ENCODE results near the gene GJD4.

The GJD4 gene

DNA sequence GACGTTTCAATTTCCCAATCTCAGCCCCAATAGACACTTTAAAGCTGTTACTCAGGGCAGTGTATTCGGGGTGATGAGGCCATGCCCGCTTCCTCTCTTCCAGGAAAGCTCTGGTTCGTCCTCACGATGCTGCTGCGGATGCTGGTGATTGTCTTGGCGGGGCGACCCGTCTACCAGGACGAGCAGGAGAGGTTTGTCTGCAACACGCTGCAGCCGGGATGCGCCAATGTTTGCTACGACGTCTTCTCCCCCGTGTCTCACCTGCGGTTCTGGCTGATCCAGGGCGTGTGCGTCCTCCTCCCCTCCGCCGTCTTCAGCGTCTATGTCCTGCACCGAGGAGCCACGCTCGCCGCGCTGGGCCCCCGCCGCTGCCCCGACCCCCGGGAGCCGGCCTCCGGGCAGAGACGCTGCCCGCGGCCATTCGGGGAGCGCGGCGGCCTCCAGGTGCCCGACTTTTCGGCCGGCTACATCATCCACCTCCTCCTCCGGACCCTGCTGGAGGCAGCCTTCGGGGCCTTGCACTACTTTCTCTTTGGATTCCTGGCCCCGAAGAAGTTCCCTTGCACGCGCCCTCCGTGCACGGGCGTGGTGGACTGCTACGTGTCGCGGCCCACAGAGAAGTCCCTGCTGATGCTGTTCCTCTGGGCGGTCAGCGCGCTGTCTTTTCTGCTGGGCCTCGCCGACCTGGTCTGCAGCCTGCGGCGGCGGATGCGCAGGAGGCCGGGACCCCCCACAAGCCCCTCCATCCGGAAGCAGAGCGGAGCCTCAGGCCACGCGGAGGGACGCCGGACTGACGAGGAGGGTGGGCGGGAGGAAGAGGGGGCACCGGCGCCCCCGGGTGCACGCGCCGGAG lies 2.6 kb downstream of the GJD4 start:
- TF ChIP-seq POLR2A (IDR thresholded peaks at IDR 0.05; ENCODE audit: low read depth, low read length) (no peak), POLR2AphosphoS5 (IDR thresholded peaks at IDR 0.05; ENCODE audit: low read depth, low read length) (no peak), TAF1 (IDR thresholded peaks at IDR 0.05; ENCODE audit: borderline replicate concordance, low read depth, low read length) (no peak)
- DNase-seq (ENCODE audit: insufficient read length) (no peak), FAIRE-seq (no peak)

GRCh38 chr10:35608328-35608672 lies 3.2 kb downstream of the GJD4 start:
- TF ChIP-seq TAF1 (IDR thresholded peaks at IDR 0.05; ENCODE audit: borderline replicate concordance, low read depth, low read length) = no peak
- TF ChIP-seq POLR2A (IDR thresholded peaks at IDR 0.05; ENCODE audit: low read depth, low read length) = no peak
- no peak for TF ChIP-seq POLR2AphosphoS5 (IDR thresholded peaks at IDR 0.05; ENCODE audit: low read depth, low read length)
- DNase-seq (ENCODE audit: insufficient read length) = no peak
- no peak for FAIRE-seq

DNA sequence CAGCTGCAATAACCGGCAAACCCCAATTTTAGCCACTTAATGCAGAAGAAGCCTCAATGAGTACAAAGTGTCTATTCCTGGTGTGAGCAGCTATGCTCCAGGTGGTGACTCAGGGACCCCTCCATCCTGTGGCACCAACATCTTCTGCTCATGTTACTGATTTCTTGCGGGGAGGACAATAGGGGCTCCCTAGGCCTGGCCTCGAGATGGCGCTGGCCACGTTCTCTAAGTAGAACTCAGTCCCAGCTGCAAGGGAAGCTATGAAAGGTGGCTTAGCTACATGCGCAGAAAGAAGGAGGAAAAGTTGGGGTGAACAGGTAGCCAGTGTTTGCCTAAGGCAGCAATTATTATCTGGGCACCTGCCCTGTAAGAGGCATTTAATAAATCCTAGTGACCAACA lies 6.6 kb downstream of the GJD4 start:
- DNase-seq (ENCODE audit: insufficient read length) (no peak), FAIRE-seq (no peak)
- TF ChIP-seq POLR2A (IDR thresholded peaks at IDR 0.05; ENCODE audit: low read depth, low read length) (no peak), POLR2AphosphoS5 (IDR thresholded peaks at IDR 0.05; ENCODE audit: low read depth, low read length) (no peak), TAF1 (IDR thresholded peaks at IDR 0.05; ENCODE audit: borderline replicate concordance, low read depth, low read length) (no peak)

DNA sequence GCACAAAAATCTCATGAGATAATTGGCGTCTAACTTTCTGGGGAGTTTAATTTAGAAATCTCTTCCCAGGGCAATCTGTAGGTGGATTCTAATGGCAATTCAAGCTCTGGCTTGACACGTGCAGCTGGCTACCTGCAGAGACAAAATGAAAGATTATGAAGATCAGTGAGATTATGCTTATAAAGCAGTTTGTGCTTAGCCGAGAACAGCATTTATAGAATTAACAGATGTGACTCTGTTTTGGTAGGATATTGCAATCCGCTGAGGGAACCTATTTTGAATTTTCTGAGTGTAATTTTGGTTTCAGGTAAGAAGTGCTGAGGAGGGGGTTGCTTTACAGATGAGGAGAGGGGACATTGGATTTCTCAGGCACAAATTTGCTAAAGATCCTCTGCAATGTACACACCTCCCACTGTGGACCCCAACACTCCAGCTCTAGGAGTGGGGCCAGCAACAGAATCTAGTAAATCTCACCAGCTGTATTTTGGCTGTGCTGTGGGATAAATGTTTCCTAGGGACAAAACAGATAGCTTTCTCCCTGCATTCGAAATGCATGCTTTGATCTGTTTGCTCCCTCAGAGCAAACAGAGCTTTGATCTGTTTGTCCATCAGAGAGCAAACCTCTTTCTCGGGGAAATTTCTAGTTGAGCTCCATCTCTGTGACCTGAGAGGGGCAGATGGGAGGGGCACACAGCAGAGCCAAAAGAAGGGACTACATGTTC lies 7.4 kb downstream of the GJD4 start:
- DNase-seq (ENCODE audit: insufficient read length) = no peak
- FAIRE-seq = no peak

GRCh38 chr10:35613107-35613440 lies 7.9 kb downstream of the GJD4 start:
- FAIRE-seq = no peak
- DNase-seq (ENCODE audit: insufficient read length) = no peak
- no peak for TF ChIP-seq TAF1 (IDR thresholded peaks at IDR 0.05; ENCODE audit: borderline replicate concordance, low read depth, low read length)
- TF ChIP-seq POLR2A (IDR thresholded peaks at IDR 0.05; ENCODE audit: low read depth, low read length) = no peak
- no peak for TF ChIP-seq POLR2AphosphoS5 (IDR thresholded peaks at IDR 0.05; ENCODE audit: low read depth, low read length)

More for the DNA sequence above, 7.4 kb downstream of the GJD4 start:
- TF ChIP-seq POLR2AphosphoS5 (IDR thresholded peaks at IDR 0.05; ENCODE audit: low read depth, low read length) (no peak), TAF1 (IDR thresholded peaks at IDR 0.05; ENCODE audit: borderline replicate concordance, low read depth, low read length) (no peak), POLR2A (IDR thresholded peaks at IDR 0.05; ENCODE audit: low read depth, low read length) (no peak)

GRCh38 chr10:35613597-35614226 lies 8.6 kb downstream of the GJD4 start:
- no peak for FAIRE-seq
- no peak for DNase-seq (ENCODE audit: insufficient read length)
- no peak for TF ChIP-seq TAF1 (IDR thresholded peaks at IDR 0.05; ENCODE audit: borderline replicate concordance, low read depth, low read length)
- TF ChIP-seq POLR2A (IDR thresholded peaks at IDR 0.05; ENCODE audit: low read depth, low read length) = no peak
- no peak for TF ChIP-seq POLR2AphosphoS5 (IDR thresholded peaks at IDR 0.05; ENCODE audit: low read depth, low read length)

DNA sequence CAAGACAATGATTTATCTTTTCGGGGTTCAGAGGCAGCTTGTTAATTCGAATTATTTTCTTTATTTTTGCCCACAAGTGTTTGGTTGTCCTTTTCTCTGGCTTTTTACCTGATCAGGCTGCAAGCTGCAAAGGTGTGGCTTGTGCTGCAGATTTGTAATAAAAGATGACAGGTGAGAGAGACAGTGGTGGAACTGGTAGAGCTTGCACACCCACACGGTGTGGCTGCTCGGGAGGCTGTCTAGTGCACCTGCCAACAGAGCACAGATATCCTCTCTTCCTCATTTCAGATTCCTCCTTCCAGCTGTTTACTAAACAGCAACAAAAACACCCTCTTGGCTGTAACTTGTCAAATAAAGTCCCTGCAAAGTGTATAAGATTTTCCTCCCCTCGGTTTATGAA lies 9.2 kb downstream of the GJD4 start:
- FAIRE-seq (no peak), DNase-seq (ENCODE audit: insufficient read length) (no peak)
- TF ChIP-seq TAF1 (IDR thresholded peaks at IDR 0.05; ENCODE audit: borderline replicate concordance, low read depth, low read length) (no peak), POLR2AphosphoS5 (IDR thresholded peaks at IDR 0.05; ENCODE audit: low read depth, low read length) (no peak), POLR2A (IDR thresholded peaks at IDR 0.05; ENCODE audit: low read depth, low read length) (no peak)

- TF ChIP-seq POLR2A (IDR thresholded peaks at IDR 0.05; ENCODE audit: low read depth, low read length) = no peak
- no peak for TF ChIP-seq POLR2AphosphoS5 (IDR thresholded peaks at IDR 0.05; ENCODE audit: low read depth, low read length)
- no peak for TF ChIP-seq TAF1 (IDR thresholded peaks at IDR 0.05; ENCODE audit: borderline replicate concordance, low read depth, low read length)
- no peak for DNase-seq (ENCODE audit: insufficient read length)
- no peak for FAIRE-seq
Measured at GRCh38 chr10:35626971-35627507, 21.9 kb downstream of the GJD4 start.

- FAIRE-seq (no peak), DNase-seq (ENCODE audit: insufficient read length) (no peak)
- TF ChIP-seq POLR2AphosphoS5 (IDR thresholded peaks at IDR 0.05; ENCODE audit: low read depth, low read length) (no peak), POLR2A (IDR thresholded peaks at IDR 0.05; ENCODE audit: low read depth, low read length) (no peak), TAF1 (IDR thresholded peaks at IDR 0.05; ENCODE audit: borderline replicate concordance, low read depth, low read length) (no peak)
Measured at GRCh38 chr10:35631404-35631803, 26.3 kb downstream of the GJD4 start.

DNA sequence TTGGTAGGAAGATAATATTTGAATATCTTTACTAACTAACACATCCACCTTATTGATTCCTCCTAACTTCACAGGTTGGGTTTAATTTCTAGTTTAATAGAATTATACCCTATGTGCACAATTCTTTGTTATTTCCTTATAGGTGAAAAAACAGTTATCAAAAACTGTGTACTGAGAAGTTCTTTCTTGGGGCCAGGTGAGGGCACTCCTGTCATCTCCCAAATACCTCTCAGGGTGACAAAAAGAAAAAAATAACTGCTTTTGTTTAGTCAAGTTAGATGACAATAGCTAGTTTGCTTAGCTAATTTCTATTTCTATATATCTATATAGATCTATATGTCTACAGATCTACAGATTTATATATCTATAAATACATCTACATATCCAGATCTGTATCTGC lies 26.9 kb downstream of the GJD4 start:
- FAIRE-seq (no peak), DNase-seq (ENCODE audit: insufficient read length) (no peak)
- TF ChIP-seq TAF1 (IDR thresholded peaks at IDR 0.05; ENCODE audit: borderline replicate concordance, low read depth, low read length) (no peak), POLR2AphosphoS5 (IDR thresholded peaks at IDR 0.05; ENCODE audit: low read depth, low read length) (no peak), POLR2A (IDR thresholded peaks at IDR 0.05; ENCODE audit: low read depth, low read length) (no peak)

All from GM12892 (cell line).